H1 (cell line): ENCODE results near the gene ACTG1. TPM values are rescaled to one million over a fixed set of nuclear protein-coding genes. Genes with fewer than 3 reads are reported as not detected.

Experiments
- CTCF ChIA-PET: fragments of 300-600 bp; sonication (Branson Sonifier 250); formaldehyde crosslinking; loops from one replicate; lab custom pipeline; 2021; ENCODE audit not compliant: partially characterized antibody; lab: Charles Lee
- POLR2A ChIA-PET: fragments of 300-600 bp; sonication (Branson Sonifier 250); formaldehyde crosslinking; loops from one replicate; lab custom pipeline; 2021; ENCODE audit warnings: inconsistent platforms; ENCODE audit not compliant: partially characterized antibody; lab: Charles Lee
- DNase-seq, 2 experiments: peaks; one replicate each; pipeline versions ENCODE4 v3.0.0 to v3.0.0-alpha.2; 2010 to 2022; ENCODE audit warnings: low spot score in 2 of 2, low read depth in 1 of 2, mixed read lengths in 1 of 2
- FAIRE-seq: peaks from 2 replicates; lab custom pipeline; 2011; peaks lifted over from hg19 to GRCh38; lab: Jason Lieb, UNC
- H2AFZ ChIP-seq: 2 replicates; pipeline ENCODE4 v1.8.1; 2012; ENCODE audit warnings: low read length, inconsistent platforms
- H2AK5ac ChIP-seq: 2 replicates; pipeline ENCODE4 v1.6.1; 2013; ENCODE audit warnings: low read depth, low read length
- H2BK120ac ChIP-seq: replicated peaks from 2 replicates; pipeline ENCODE3; 2013; ENCODE audit warnings: low read depth, low read length, inconsistent platforms
- H2BK12ac ChIP-seq: 2 replicates; pipeline ENCODE4 v1.6.1; 2013; ENCODE audit warnings: low read depth, low read length
- H2BK15ac ChIP-seq: 2 replicates; pipeline ENCODE4 v1.6.1; 2013; ENCODE audit warnings: low read length
- H2BK20ac ChIP-seq: 2 replicates; pipeline ENCODE4 v1.6.1; 2013; ENCODE audit warnings: low read length
- H2BK5ac ChIP-seq: 2 replicates; pipeline ENCODE4 v1.6.1; 2013; ENCODE audit warnings: low read depth, low read length
- H3K14ac ChIP-seq: 2 replicates; pipeline ENCODE4 v1.6.1; 2013; ENCODE audit warnings: inconsistent platforms; ENCODE audit not compliant: insufficient read length
- H3K18ac ChIP-seq: 2 replicates; pipeline ENCODE4 v1.6.1; 2013; ENCODE audit warnings: low read length; ENCODE audit errors: extremely low read depth
- H3K23ac ChIP-seq: 2 replicates; pipeline ENCODE4 v1.6.1; 2013; ENCODE audit warnings: inconsistent platforms; ENCODE audit not compliant: insufficient read length
- H3K23me2 ChIP-seq: 2 replicates; pipeline ENCODE4 v1.6.1; 2013; ENCODE audit warnings: low read depth, low read length
- H3K27ac ChIP-seq: 2 replicates; pipeline ENCODE4 v1.6.1; 2011; ENCODE audit warnings: low read depth, low read length, inconsistent platforms
- H3K27me3 ChIP-seq, 4 experiments: replicated peaks in 1 of 4; 1 replicate in 1 of 4; 2 replicates in 3 of 4; pipeline versions ENCODE4 v1.6.1 to v1.8.1; 2011 to 2013; ENCODE audit warnings: low read length in 3 of 4, mild to moderate bottlenecking in 3 of 4, inconsistent platforms in 2 of 4, mixed read lengths in 2 of 4, moderate library complexity in 1 of 4; ENCODE audit not compliant: control insufficient read depth in 3 of 4, insufficient read depth in 3 of 4; ENCODE audit errors: extremely low read depth in 1 of 4
- H3K36me3 ChIP-seq, 4 experiments: 2 replicates each; pipeline versions ENCODE4 v1.6.1 to v1.8.1; 2011 to 2013; ENCODE audit warnings: mild to moderate bottlenecking in 4 of 4, low read length in 3 of 4, moderate library complexity in 2 of 4, control low read depth in 1 of 4, inconsistent platforms in 1 of 4; ENCODE audit not compliant: insufficient read depth in 4 of 4, control insufficient read depth in 2 of 4
- H3K4ac ChIP-seq: replicated peaks from 2 replicates; pipeline ENCODE3; 2013; ENCODE audit warnings: low read length, low read depth, mixed read lengths, inconsistent platforms; ENCODE audit not compliant: insufficient read length
- H3K4me1 ChIP-seq, 4 experiments: replicated peaks in 1 of 4; 1 replicate in 1 of 4; 2 replicates in 3 of 4; pipeline versions ENCODE4 v1.6.1 to v1.8.1; 2011 to 2013; ENCODE audit warnings: low read length in 3 of 4, inconsistent platforms in 2 of 4, mixed read lengths in 1 of 4; ENCODE audit not compliant: insufficient read depth in 4 of 4, control insufficient read depth in 3 of 4
- H3K4me2 ChIP-seq, 2 experiments: 2 replicates each; pipeline versions ENCODE4 v1.6.1 to v1.8.1; 2011 to 2013; ENCODE audit warnings: low read depth in 2 of 2, low read length in 2 of 2, control low read depth in 1 of 2, inconsistent platforms in 1 of 2, mild to moderate bottlenecking in 1 of 2; ENCODE audit not compliant: insufficient read depth in 1 of 2
- H3K4me3 ChIP-seq, 4 experiments: fragments of 200-600, 300-600 bp in 1 of 4; sonication (generic), shearing (Covaris generic), sonication (Bioruptor Twin) in 1 of 4; 2 replicates each; pipeline versions ENCODE4 v1.5.1 to v1.8.1; 2011 to 2016; ENCODE audit warnings: low read length in 4 of 4, low read depth in 3 of 4, control low read depth in 2 of 4, inconsistent platforms in 2 of 4, mild to moderate bottlenecking in 2 of 4, mixed read lengths in 1 of 4, moderate library complexity in 1 of 4; ENCODE audit not compliant: insufficient read depth in 2 of 4; ENCODE audit errors: extremely low read depth in 1 of 4
- H3K56ac ChIP-seq: replicated peaks from 2 replicates; pipeline ENCODE3; 2013; ENCODE audit warnings: low read depth, mild to moderate bottlenecking, mixed read lengths, low read length, inconsistent platforms; ENCODE audit not compliant: insufficient read length
- H3K79me1 ChIP-seq: 2 replicates; pipeline ENCODE4 v1.6.1; 2013; ENCODE audit warnings: low read depth, low read length, control low read depth
- H3K79me2 ChIP-seq, 2 experiments: 2 replicates each; pipeline versions ENCODE4 v1.6.1 to v1.8.1; 2012 to 2013; ENCODE audit warnings: low read length in 2 of 2, mild to moderate bottlenecking in 2 of 2, inconsistent platforms in 1 of 2; ENCODE audit not compliant: insufficient read depth in 2 of 2, control insufficient read depth in 1 of 2
- H3K9ac ChIP-seq, 4 experiments: replicated peaks in 1 of 4; 1 replicate in 1 of 4; 2 replicates in 3 of 4; pipeline versions ENCODE4 v1.6.1 to v1.8.1; 2011 to 2013; ENCODE audit warnings: low read depth in 3 of 4, low read length in 3 of 4, control low read depth in 2 of 4, mild to moderate bottlenecking in 2 of 4, moderate library complexity in 2 of 4, inconsistent platforms in 1 of 4; ENCODE audit errors: extremely low read depth in 1 of 4
- H3K9me3 ChIP-seq, 2 experiments: 2 replicates each; pipeline versions ENCODE4 v1.6.1 to v1.8.1; 2012 to 2013; ENCODE audit warnings: mild to moderate bottlenecking in 2 of 2, moderate library complexity in 2 of 2, control low read depth in 1 of 2, inconsistent platforms in 1 of 2, low read depth in 1 of 2, low read length in 1 of 2, mixed read lengths in 1 of 2; ENCODE audit not compliant: insufficient read depth in 2 of 2
- H4K20me1 ChIP-seq, 2 experiments: replicated peaks in 1 of 2; 2 replicates each; pipeline versions ENCODE3 to v1.8.1; 2011 to 2013; ENCODE audit warnings: inconsistent platforms in 2 of 2, low read length in 2 of 2, mild to moderate bottlenecking in 1 of 2; ENCODE audit not compliant: insufficient read depth in 2 of 2, control insufficient read depth in 1 of 2
- H4K5ac ChIP-seq: 2 replicates; pipeline ENCODE4 v1.6.1; 2013; ENCODE audit warnings: low read length, low read depth, mixed read lengths, inconsistent platforms; ENCODE audit not compliant: insufficient read length
- H4K8ac ChIP-seq: 2 replicates; pipeline ENCODE4 v1.8.0; 2013; ENCODE audit warnings: mild to moderate bottlenecking, moderate library complexity, low read length, inconsistent platforms; ENCODE audit not compliant: insufficient read depth; ENCODE audit errors: extremely low read depth
- H4K91ac ChIP-seq: replicated peaks from 2 replicates; pipeline ENCODE3; 2013; ENCODE audit warnings: low read length, mixed read lengths, inconsistent platforms; ENCODE audit not compliant: insufficient read length
- CBX5 ChIP-seq: fragments of 300-800, 300-1000 bp; sonication (generic); IDR thresholded peaks from 2 replicates; pipeline ENCODE4 v1.7.1; 2016; ENCODE audit warnings: antibody characterized with exemption, low read length, low read depth
- CEBPB ChIP-seq: IDR thresholded peaks from 2 replicates; pipeline ENCODE4 v1.6.1; 2012; ENCODE audit warnings: low read depth, low read length
- CREB1 ChIP-seq: IDR thresholded peaks from 2 replicates; pipeline ENCODE4 v1.6.1; 2012; ENCODE audit warnings: inconsistent platforms
- RXRA ChIP-seq: IDR thresholded peaks from 2 replicates; pipeline ENCODE4 v1.6.1; 2011; ENCODE audit warnings: low read depth, mild to moderate bottlenecking, low read length, moderate library complexity; ENCODE audit not compliant: insufficient read depth
- SIX5 ChIP-seq: IDR thresholded peaks from 2 replicates; pipeline ENCODE4 v1.6.1; 2011; ENCODE audit warnings: mild to moderate bottlenecking, low read depth, low read length
- SP1 ChIP-seq: IDR thresholded peaks from 2 replicates; pipeline ENCODE4 v1.6.1; 2011; ENCODE audit warnings: low read depth, low read length
- SUZ12 ChIP-seq: fragments of 200-600 bp; sonication (generic); IDR thresholded peaks from 2 replicates; pipeline ENCODE4 v1.6.1; 2012; ENCODE audit warnings: mild to moderate bottlenecking, inconsistent platforms, low read length, moderate library complexity, mixed read lengths
- TAF7 ChIP-seq: optimal IDR thresholded peaks from 2 replicates; pipeline ENCODE3; 2011; ENCODE audit warnings: low read depth, mild to moderate bottlenecking, inconsistent platforms, low read length, moderate library complexity, borderline replicate concordance
- TEAD4 ChIP-seq: IDR thresholded peaks from 2 replicates; pipeline ENCODE4 v1.6.1; 2012; ENCODE audit warnings: low read depth, low read length, inconsistent platforms, mixed read lengths
- WGBS, 2 experiments: shearing (Covaris generic) in 1 of 2; methylation state at CpG; one replicate each; pipeline versions ENCODE4 v1.1.6 to v1.1.7; 2013 to 2015; ENCODE audit warnings: low lambda C conversion rate in 2 of 2, mixed read lengths in 2 of 2, inconsistent platforms in 1 of 2, low coverage in 1 of 2, missing lambda C conversion rate in 1 of 2; ENCODE audit not compliant: insufficient replicate concordance in 2 of 2, insufficient coverage in 1 of 2, insufficient read length in 1 of 2; ENCODE audit errors: extremely low coverage in 1 of 2, missing lambda C conversion rate in 1 of 2; 5-methylcytosine and 5-hydroxymethylcytosine counted together
- polyA plus RNA-seq, 7 experiments: library from polyadenylated mRNA; depleted of rRNA in 3 of 7; stranded (reverse) in 5 of 7; unstranded in 2 of 7; fragments of >200 nt in 5 of 7; fragments of 200-250 nt in 2 of 7; gene quantifications; 1 replicate in 5 of 7; 2 replicates in 1 of 7; 4 replicates in 1 of 7; pipeline versions ENCODE4 v1.2.1 to v1.2.3, GENCODE V29; 2011 to 2013; ENCODE audit warnings: missing spikeins in 2 of 7, mixed read lengths in 2 of 7
- total RNA-seq: library from RNA; stranded (reverse); fragmentation: NEBNext Ultra II Directional; extraction: Animal tissue kit (Norgen Biotek cat#: 25700); gene quantifications from 2 replicates; pipeline ENCODE4 v1.2.1, GENCODE V29; 2021
- TF ChIP-seq, protein P1 (sequence below): IDR thresholded peaks from 2 replicates; pipeline ENCODE4 v1.6.1; 2011; ENCODE audit warnings: low read depth, mild to moderate bottlenecking, low read length; ENCODE audit not compliant: insufficient read depth
- TF ChIP-seq, protein P2 (sequence below): IDR thresholded peaks from 2 replicates; pipeline ENCODE4 v1.6.1; 2012; ENCODE audit warnings: inconsistent platforms

ACTG1 gene
- total and polyA plus RNA-seq, 2 of the 8 experiments (the other 6 are each of a cell fraction or from before 2014, with no cell fraction given): 3,535 to 5,010 TPM

DNA sequence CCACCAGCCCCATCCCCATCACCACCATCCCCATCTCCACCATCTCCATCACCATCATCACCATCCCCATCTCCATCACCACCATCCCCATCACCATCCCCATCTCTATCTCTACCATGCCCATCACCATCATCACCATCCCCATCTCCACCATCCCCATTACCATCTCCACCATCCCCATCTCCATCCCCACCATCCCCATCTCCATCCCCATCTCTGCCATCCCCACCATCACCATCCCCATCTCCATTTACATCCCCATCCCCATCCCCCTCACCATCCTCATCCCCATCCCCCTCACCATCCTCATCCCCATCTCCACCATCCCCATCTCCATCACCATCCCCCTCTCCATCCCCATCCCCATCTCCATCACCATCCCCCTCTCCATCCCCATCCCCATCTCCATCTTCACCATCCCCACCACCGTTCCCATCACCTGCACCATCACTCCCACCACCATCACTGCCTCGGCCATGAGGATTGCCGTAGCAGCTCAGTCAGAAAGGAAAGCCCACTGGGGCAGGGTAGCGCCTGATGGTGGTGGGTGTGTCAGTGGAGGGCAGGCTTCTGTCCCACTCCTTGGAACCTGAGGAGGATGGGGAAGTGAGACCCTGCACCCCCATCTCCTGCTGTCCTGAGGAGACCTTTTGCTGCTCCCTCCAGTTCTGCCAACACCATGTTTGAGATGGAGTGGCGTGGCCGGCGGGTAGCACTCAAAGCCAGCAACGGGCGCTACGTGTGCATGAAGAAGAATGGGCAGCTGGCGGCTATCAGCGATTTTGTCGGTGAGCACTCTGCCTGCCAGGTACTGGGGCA lies 23.1 kb upstream of the ACTG1 start:
- Histone ChIP-seq H2BK120ac (no peak overlapping the region), H2BK12ac (no peak overlapping the region), H3K56ac (no peak overlapping the region), H3K27me3 (peaks cover 8 to 28% (median 24%) of the 10 kb centered on the region in 4 experiments; a peak in 6 of 7 replicates), H3K36me3 (peaks cover 0 to 5% (median 0%) of the 10 kb centered on the region in 4 experiments; a peak in 3 of 8 replicates), H3K79me2 (no peaks in the 10 kb centered on the region), H2BK5ac (no peak overlapping the region), H3K79me1 (0 out of 2 replicates have a peak, but pooled peaks cover 3% of the 10 kb centered on the region), H4K20me1 (peaks cover 2 to 6% of the 10 kb centered on the region in 2 experiments), H3K23me2 (peaks cover 28% of the 10 kb centered on the region; the same call in 1 of the 2 replicates), H3K14ac (no peak overlapping the region), H3K4me3 (no peak overlapping the region), H2BK20ac (no peak overlapping the region), H3K27ac (no peak overlapping the region), H4K5ac (no peak overlapping the region), H4K8ac (no peak overlapping the region; the same call in none of the 2 replicates), H4K91ac (no peak overlapping the region), H3K4me2 (peak overlapping the region in 1 of 2 experiments; percentile 57; a peak in 1 of 4 replicates), H2BK15ac (no peak overlapping the region), H3K4me1 (peaks cover 0 to 11% (median 5%) of the 10 kb centered on the region in 4 experiments; a peak in 5 of 7 replicates), H3K9ac (no peak overlapping the region), H3K18ac (no peak overlapping the region), H2AFZ (no peak overlapping the region), H3K23ac (no peak overlapping the region), H2AK5ac (no peak overlapping the region), H3K4ac (no peak overlapping the region), H3K9me3 (peaks cover 3 to 8% of the 10 kb centered on the region in 2 experiments; a peak in 2 of 4 replicates)
- FAIRE-seq (no peak), DNase-seq (no peak)
- ChIA-PET POLR2A (interaction anchor here (0.6 to 5.9 kb wide), 9 partner anchors 8 to 460 kb away, joined by 3 to 125 read pairs (median 4); partner anchors contain the start of genes ACTG1, FAAP100 and FSCN2), CTCF (interaction anchor here (0.9 to 3.6 kb wide), 6 partner anchors 10 to 282 kb away, joined by 3 to 33 read pairs (median 4); no protein-coding TSS in a partner anchor)
- WGBS, 2 experiments: 91 to 100% methylated on average over 1 to 13 of the region's 13 CpGs
- TF ChIP-seq RXRA (no peak), TEAD4 (no peak), SP1 (no peak), TAF7 (no peak), SIX5 (no peak), CBX5 (no peak), SUZ12 (no peak), CREB1 (no peak), CEBPB (no peak)
- TF ChIP-seq, protein P1, sequence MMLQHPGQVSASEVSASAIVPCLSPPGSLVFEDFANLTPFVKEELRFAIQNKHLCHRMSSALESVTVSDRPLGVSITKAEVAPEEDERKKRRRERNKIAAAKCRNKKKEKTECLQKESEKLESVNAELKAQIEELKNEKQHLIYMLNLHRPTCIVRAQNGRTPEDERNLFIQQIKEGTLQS: no peak
- TF ChIP-seq, protein P2, sequence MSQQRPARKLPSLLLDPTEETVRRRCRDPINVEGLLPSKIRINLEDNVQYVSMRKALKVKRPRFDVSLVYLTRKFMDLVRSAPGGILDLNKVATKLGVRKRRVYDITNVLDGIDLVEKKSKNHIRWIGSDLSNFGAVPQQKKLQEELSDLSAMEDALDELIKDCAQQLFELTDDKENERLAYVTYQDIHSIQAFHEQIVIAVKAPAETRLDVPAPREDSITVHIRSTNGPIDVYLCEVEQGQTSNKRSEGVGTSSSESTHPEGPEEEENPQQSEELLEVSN: no peak
